OCI-LY7 (cell line): ENCODE data around the gene TLL2.

Source experiments
- CTCF ChIP-seq: fragments of 200-600 bp; sonication (generic); conservative IDR thresholded peaks from 2 replicates; pipeline ENCODE4 v1.5.1; 2014; ENCODE audit warnings: mild to moderate bottlenecking, antibody characterized with exemption, low read length, moderate library complexity, mixed read lengths
- EZH2phosphoT487 ChIP-seq: fragments of 200-600 bp; sonication (generic); IDR thresholded peaks from 2 replicates; pipeline ENCODE4 v1.6.1; 2018; ENCODE audit warnings: low read depth, borderline replicate concordance, mild to moderate bottlenecking, mixed run types, antibody characterized with exemption, low read length, moderate library complexity, mixed read lengths

DNA sequence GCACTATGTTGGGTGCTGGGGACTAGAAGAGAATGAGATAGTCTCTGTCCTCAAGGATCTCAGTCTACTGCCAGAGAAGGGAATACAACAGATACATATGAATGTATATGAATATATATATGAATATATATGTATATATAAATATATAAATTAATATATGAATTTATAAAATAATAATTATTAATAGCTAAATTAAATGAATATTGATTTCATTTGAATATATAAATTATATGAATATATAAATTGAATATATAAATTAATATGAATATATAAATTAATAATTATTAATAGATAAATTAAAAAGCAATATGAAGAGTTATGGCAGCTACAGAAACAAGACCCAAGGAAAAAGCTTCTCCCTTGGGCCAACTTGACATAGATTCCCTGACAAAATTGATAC is 95.1 kb downstream of the TLL2 start:
- no peak for TF ChIP-seq CTCF
- TF ChIP-seq EZH2phosphoT487 = no peak
